Measurements from ENCODE around the gene DEAF1. TPM values are rescaled to one million over a fixed set of nuclear protein-coding genes. Genes with fewer than 3 reads are reported as not detected.

DEAF1 gene
- total and polyA plus RNA-seq, 2 donors (not counting 3 experiments of a cell fraction or from before 2014, with no cell fraction given) = 43.6 to 55.7 TPM

- no peaks in the 10 kb centered on the region for H4K20me1 ChIP-seq (replicated peaks; ENCODE audit: control insufficient read depth, extremely low read depth, insufficient read depth, low read length)
- peaks cover 4% of the 10 kb centered on the region for H3K4me1 ChIP-seq (ENCODE audit: control insufficient read depth, extremely low read depth, insufficient read depth, low read length)
- TF ChIP-seq GATA2 (IDR thresholded peaks at IDR 0.05; ENCODE audit: insufficient read depth, insufficient read length, low read depth, low read length) (no peak), EZH2 (IDR thresholded peaks at IDR 0.05; ENCODE audit: borderline replicate concordance, low read depth, low read length, severe bottlenecking) (no peak), MYC (IDR thresholded peaks at IDR 0.05; ENCODE audit: low read depth, low read length) (no peak), POLR2AphosphoS5 (IDR thresholded peaks at IDR 0.05; ENCODE audit: insufficient read depth, low read depth, low read length) (no peak), FOS (IDR thresholded peaks at IDR 0.05; ENCODE audit: borderline replicate concordance, insufficient read depth, low read length) (no peak), POLR2A (IDR thresholded peaks at IDR 0.05; ENCODE audit: low read depth, low read length) (no peak), JUN (IDR thresholded peaks at IDR 0.05; ENCODE audit: borderline replicate concordance, insufficient read depth, insufficient read length, low read depth) (no peak), CTCF (IDR thresholded peaks at IDR 0.05; ENCODE audit: extremely low read depth in 1 of 2, insufficient read depth in 1 of 2, low read depth in 1 of 2, low read length in 2 of 2) (no peak)
- TF ChIP-seq, protein P1, sequence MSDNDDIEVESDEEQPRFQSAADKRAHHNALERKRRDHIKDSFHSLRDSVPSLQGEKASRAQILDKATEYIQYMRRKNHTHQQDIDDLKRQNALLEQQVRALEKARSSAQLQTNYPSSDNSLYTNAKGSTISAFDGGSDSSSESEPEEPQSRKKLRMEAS (IDR thresholded peaks at IDR 0.05; ENCODE audit: insufficient read depth, insufficient read length) = no peak
- peaks cover 0 to 12% of the 10 kb centered on the region in 2 experiments for H3K36me3 ChIP-seq (ENCODE audit: control insufficient read depth in 2 of 2, extremely low read depth in 1 of 2, insufficient read depth in 2 of 2, low read length in 2 of 2)
- BruUV-seq (replicated peaks) = no TSS peak
- H3K9me3 ChIP-seq (replicated peaks; ENCODE audit: control insufficient read depth, insufficient read depth, low read length) = no peaks in the 10 kb centered on the region
- dilution Hi-C loops (cut with MboI; ENCODE audit: extremely low pct_ligation_motif_present, low sequenced_read_pairs) (no loop called here), intact Hi-C loops (cut with micrococcal nuclease) (no loop called here)
- H3K79me2 ChIP-seq (ENCODE audit: control insufficient read depth, insufficient read depth, low read length) = no peaks in the 10 kb centered on the region
- no peak overlapping the region for H3K9ac ChIP-seq (replicated peaks; ENCODE audit: extremely low read depth, insufficient read depth, low read length)
- peaks cover 27 to 45% of the 10 kb centered on the region in 2 experiments for H3K27me3 ChIP-seq (ENCODE audit: control insufficient read depth in 2 of 2, insufficient read depth in 2 of 2, low read length in 2 of 2)
- H2AFZ ChIP-seq (ENCODE audit: low read depth, low read length) = no peak overlapping the region
- ChIA-PET CTCF (interaction anchor here (0.6 to 1.1 kb wide), 2 partner anchors 45 to 56 kb away, joined by 3 read pairs; partner anchors contain the start of gene TMEM80), POLR2A (no interaction called here)
- H3K27ac ChIP-seq (ENCODE audit: insufficient read depth, low read depth, low read length) = no peak overlapping the region
- FAIRE-seq (no peak), DNase-seq (ENCODE audit: low read depth, low spot score) (no peak)
- no peak overlapping the region for H3K4me3 ChIP-seq (replicated peaks in 1 of 3; ENCODE audit: insufficient read depth in 1 of 3, low read depth in 1 of 3, low read length in 3 of 3)
- no peak overlapping the region for H3K4me2 ChIP-seq (ENCODE audit: insufficient read depth, low read length)
- no peaks in the 10 kb centered on the region for H3K9me1 ChIP-seq (replicated peaks; ENCODE audit: control insufficient read depth, extremely low read depth, insufficient read depth, low read length)
Observed at GRCh38 chr11:640021-640706, 54.9 kb downstream of the DEAF1 start.

Measured in endothelial cell of umbilical vein (primary cell).